Subcutaneous adipose tissue (tissue), 4 donors: ENCODE results near the gene IGF2BP2. TPM values are rescaled to one million over a fixed set of nuclear protein-coding genes. Genes with fewer than 3 reads are reported as not detected.

ENCODE experiments used
- CTCF ChIP-seq: fragments of 450-650 bp; IDR thresholded peaks from one replicate; pipeline ENCODE4 v1.5.1; 2016; ENCODE audit warnings: low read depth, mild to moderate bottlenecking, control low read depth, antibody characterized with exemption, moderate library complexity
- total RNA-seq, 4 donors: library from RNA; depleted of rRNA; stranded (reverse); fragments of >200 nt; gene quantifications; one replicate each; pipeline ENCODE4 v1.1.0, GENCODE V29; 2016

The IGF2BP2 gene
- total RNA-seq, 4 donors from 2014 or later, result 11.3 to 30.0 (median 26.9) TPM

GRCh38 chr3:185699927-185700326 is 124.9 kb downstream of the IGF2BP2 start:
- TF ChIP-seq CTCF, result no peak

GRCh38 chr3:185696039-185696438 is 128.8 kb downstream of the IGF2BP2 start:
- no peak for TF ChIP-seq CTCF

- TF ChIP-seq CTCF, result no peak
These were observed 130.7 kb downstream of the IGF2BP2 start for GRCh38 chr3:185693985-185694653.

- no peak for TF ChIP-seq CTCF
These were observed 133.2 kb downstream of the IGF2BP2 start for GRCh38 chr3:185691622-185692021.

- no peak for TF ChIP-seq CTCF
These were observed 137.5 kb downstream of the IGF2BP2 start for GRCh38 chr3:185687271-185687878.

- TF ChIP-seq CTCF, result no peak
These were observed 139.4 kb downstream of the IGF2BP2 start for GRCh38 chr3:185685231-185686035.

- TF ChIP-seq CTCF, result no peak
These were observed 144.6 kb downstream of the IGF2BP2 start for GRCh38 chr3:185680231-185680630.
